Measurements from ENCODE around the gene DIP2B.

DNA sequence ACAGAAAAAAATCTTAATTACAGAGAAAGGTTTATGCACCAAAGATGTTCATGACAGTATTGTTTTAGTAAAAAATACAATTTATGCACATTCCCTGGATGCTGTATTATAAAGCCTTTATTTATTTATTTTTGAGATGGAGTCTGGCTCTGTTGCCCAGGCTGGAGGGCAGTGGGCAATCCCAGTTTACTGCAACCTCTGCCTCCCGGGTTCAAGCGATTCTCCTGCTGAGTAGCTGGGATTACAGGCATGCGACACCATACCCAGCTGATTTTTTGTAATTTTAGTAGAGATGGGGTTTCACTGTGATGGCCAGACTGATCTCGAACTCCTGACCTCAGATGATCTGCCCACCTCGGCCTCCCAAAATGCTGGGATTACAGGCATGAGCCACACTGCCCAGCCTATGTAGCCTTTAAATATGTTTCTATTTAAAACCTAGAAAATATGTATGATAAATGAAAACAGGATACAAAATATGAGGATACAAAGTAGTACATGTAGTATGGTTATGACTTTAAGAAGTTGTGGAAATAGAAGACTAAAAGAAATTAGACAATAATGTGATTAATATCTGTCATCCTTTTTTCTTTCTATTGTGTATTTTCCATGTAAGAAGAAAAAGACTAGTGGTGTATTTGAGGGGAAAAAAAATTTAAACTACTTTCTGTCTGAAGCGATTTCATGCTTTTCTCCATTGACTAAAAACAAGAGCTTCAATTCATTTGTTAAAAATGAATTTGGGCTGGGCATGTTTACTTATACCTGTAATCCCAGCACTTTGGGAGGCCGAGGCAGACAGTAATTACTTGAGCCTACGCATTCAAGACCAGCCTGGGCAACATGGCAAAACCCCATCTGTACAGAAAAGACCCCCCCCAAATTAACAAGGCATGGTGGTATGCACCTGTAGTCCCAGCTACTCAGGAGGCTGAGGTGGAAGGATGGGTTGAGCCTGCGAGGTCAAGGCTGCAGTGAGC is 272.3 kb downstream of the DIP2B start:
- TF ChIP-seq, protein P1, sequence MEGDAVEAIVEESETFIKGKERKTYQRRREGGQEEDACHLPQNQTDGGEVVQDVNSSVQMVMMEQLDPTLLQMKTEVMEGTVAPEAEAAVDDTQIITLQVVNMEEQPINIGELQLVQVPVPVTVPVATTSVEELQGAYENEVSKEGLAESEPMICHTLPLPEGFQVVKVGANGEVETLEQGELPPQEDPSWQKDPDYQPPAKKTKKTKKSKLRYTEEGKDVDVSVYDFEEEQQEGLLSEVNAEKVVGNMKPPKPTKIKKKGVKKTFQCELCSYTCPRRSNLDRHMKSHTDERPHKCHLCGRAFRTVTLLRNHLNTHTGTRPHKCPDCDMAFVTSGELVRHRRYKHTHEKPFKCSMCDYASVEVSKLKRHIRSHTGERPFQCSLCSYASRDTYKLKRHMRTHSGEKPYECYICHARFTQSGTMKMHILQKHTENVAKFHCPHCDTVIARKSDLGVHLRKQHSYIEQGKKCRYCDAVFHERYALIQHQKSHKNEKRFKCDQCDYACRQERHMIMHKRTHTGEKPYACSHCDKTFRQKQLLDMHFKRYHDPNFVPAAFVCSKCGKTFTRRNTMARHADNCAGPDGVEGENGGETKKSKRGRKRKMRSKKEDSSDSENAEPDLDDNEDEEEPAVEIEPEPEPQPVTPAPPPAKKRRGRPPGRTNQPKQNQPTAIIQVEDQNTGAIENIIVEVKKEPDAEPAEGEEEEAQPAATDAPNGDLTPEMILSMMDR (IDR thresholded peaks at IDR 0.05) = no peak
- no peak for TF ChIP-seq POLR2A (IDR thresholded peaks at IDR 0.05)
- no peak for TF ChIP-seq EP300 (IDR thresholded peaks at IDR 0.05)
- TF ChIP-seq POLR2AphosphoS5 (IDR thresholded peaks at IDR 0.05) = no peak

Measured in upper lobe of left lung (tissue), 4 donors.